Measurements from ENCODE around the gene CEACAM5.
"Not testable (repeated sequence)": the region's sequence is repeated elsewhere in the genome, so short reads cannot be mapped to it uniquely, and the experiment has no call there.

CEACAM5 gene

DNA sequence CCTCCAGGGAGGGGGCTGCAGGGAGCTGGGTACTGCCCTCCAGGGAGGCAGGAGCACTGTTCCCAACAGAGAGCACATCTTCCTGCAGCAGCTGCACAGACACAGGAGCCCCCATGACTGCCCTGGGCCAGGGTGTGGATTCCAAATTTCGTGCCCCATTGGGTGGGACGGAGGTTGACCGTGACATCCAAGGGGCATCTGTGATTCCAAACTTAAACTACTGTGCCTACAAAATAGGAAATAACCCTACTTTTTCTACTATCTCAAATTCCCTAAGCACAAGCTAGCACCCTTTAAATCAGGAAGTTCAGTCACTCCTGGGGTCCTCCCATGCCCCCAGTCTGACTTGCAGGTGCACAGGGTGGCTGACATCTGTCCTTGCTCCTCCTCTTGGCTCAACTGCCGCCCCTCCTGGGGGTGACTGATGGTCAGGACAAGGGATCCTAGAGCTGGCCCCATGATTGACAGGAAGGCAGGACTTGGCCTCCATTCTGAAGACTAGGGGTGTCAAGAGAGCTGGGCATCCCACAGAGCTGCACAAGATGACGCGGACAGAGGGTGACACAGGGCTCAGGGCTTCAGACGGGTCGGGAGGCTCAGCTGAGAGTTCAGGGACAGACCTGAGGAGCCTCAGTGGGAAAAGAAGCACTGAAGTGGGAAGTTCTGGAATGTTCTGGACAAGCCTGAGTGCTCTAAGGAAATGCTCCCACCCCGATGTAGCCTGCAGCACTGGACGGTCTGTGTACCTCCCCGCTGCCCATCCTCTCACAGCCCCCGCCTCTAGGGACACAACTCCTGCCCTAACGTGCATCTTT is 7.8 kb upstream of the CEACAM5 start:
- DNase-seq (ENCODE audit: low read depth): no peak

DNA sequence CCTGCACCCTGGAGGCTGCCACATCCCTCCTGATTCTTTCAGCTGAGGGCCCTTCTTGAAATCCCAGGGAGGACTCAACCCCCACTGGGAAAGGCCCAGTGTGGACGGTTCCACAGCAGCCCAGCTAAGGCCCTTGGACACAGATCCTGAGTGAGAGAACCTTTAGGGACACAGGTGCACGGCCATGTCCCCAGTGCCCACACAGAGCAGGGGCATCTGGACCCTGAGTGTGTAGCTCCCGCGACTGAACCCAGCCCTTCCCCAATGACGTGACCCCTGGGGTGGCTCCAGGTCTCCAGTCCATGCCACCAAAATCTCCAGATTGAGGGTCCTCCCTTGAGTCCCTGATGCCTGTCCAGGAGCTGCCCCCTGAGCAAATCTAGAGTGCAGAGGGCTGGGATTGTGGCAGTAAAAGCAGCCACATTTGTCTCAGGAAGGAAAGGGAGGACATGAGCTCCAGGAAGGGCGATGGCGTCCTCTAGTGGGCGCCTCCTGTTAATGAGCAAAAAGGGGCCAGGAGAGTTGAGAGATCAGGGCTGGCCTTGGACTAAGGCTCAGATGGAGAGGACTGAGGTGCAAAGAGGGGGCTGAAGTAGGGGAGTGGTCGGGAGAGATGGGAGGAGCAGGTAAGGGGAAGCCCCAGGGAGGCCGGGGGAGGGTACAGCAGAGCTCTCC is 6.9 kb upstream of the CEACAM5 start:
- no peak for DNase-seq (ENCODE audit: low read depth)

DNA sequence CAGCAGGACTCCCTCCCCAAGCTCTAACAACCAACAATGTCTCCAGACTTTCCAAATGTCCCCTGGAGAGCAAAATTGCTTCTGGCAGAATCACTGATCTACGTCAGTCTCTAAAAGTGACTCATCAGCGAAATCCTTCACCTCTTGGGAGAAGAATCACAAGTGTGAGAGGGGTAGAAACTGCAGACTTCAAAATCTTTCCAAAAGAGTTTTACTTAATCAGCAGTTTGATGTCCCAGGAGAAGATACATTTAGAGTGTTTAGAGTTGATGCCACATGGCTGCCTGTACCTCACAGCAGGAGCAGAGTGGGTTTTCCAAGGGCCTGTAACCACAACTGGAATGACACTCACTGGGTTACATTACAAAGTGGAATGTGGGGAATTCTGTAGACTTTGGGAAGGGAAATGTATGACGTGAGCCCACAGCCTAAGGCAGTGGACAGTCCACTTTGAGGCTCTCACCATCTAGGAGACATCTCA is 6.2 kb upstream of the CEACAM5 start:
- no peak for DNase-seq (ENCODE audit: low read depth)

DNA sequence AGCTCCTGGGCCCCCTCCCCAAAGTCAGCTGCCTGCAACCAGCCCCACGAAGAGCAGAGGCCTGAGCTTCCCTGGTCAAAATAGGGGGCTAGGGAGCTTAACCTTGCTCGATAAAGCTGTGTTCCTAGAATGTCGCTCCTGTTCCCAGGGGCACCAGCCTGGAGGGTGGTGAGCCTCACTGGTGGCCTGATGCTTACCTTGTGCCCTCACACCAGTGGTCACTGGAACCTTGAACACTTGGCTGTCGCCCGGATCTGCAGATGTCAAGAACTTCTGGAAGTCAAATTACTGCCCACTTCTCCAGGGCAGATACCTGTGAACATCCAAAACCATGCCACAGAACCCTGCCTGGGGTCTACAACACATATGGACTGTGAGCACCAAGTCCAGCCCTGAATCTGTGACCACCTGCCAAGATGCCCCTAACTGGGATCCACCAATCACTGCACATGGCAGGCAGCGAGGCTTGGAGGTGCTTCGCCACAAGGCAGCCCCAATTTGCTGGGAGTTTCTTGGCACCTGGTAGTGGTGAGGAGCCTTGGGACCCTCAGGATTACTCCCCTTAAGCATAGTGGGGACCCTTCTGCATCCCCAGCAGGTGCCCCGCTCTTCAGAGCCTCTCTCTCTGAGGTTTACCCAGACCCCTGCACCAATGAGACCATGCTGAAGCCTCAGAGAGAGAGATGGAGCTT is 4.7 kb upstream of the CEACAM5 start:
- DNase-seq (ENCODE audit: low read depth): no peak

DNA sequence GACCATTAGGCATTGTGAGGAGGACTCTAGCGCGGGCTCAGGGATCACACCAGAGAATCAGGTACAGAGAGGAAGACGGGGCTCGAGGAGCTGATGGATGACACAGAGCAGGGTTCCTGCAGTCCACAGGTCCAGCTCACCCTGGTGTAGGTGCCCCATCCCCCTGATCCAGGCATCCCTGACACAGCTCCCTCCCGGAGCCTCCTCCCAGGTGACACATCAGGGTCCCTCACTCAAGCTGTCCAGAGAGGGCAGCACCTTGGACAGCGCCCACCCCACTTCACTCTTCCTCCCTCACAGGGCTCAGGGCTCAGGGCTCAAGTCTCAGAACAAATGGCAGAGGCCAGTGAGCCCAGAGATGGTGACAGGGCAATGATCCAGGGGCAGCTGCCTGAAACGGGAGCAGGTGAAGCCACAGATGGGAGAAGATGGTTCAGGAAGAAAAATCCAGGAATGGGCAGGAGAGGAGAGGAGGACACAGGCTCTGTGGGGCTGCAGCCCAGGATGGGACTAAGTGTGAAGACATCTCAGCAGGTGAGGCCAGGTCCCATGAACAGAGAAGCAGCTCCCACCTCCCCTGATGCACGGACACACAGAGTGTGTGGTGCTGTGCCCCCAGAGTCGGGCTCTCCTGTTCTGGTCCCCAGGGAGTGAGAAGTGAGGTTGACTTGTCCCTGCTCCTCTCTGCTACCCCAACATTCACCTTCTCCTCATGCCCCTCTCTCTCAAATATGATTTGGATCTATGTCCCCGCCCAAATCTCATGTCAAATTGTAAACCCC is 2.8 kb upstream of the CEACAM5 start:
- DNase-seq (ENCODE audit: low read depth): no peak

DNA sequence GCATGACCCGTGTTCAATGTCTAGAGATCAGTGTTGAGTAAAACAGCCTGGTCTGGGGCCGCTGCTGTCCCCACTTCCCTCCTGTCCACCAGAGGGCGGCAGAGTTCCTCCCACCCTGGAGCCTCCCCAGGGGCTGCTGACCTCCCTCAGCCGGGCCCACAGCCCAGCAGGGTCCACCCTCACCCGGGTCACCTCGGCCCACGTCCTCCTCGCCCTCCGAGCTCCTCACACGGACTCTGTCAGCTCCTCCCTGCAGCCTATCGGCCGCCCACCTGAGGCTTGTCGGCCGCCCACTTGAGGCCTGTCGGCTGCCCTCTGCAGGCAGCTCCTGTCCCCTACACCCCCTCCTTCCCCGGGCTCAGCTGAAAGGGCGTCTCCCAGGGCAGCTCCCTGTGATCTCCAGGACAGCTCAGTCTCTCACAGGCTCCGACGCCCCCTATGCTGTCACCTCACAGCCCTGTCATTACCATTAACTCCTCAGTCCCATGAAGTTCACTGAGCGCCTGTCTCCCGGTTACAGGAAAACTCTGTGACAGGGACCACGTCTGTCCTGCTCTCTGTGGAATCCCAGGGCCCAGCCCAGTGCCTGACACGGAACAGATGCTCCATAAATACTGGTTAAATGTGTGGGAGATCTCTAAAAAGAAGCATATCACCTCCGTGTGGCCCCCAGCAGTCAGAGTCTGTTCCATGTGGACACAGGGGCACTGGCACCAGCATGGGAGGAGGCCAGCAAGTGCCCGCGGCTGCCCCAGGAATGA is 1.5 kb upstream of the CEACAM5 start:
- DNase-seq (ENCODE audit: low read depth): peak; percentile 46

DNA sequence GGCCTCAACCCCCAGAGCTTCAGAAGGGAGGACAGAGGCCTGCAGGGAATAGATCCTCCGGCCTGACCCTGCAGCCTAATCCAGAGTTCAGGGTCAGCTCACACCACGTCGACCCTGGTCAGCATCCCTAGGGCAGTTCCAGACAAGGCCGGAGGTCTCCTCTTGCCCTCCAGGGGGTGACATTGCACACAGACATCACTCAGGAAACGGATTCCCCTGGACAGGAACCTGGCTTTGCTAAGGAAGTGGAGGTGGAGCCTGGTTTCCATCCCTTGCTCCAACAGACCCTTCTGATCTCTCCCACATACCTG is 969 bp upstream of the CEACAM5 start:
- no peak for DNase-seq (ENCODE audit: low read depth)

DNA sequence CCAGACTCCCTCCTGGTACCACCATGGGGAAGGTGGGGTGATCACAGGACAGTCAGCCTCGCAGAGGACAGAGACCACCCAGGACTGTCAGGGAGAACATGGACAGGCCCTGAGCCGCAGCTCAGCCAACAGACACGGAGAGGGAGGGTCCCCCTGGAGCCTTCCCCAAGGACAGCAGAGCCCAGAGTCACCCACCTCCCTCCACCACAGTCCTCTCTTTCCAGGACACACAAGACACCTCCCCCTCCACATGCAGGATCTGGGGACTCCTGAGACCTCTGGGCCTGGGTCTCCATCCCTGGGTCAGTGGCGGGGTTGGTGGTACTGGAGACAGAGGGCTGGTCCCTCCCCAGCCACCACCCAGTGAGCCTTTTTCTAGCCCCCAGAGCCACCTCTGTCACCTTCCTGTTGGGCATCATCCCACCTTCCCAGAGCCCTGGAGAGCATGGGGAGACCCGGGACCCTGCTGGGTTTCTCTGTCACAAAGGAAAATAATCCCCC is 505 bp upstream of the CEACAM5 start:
- DNase-seq (ENCODE audit: low read depth): no peak

DNA sequence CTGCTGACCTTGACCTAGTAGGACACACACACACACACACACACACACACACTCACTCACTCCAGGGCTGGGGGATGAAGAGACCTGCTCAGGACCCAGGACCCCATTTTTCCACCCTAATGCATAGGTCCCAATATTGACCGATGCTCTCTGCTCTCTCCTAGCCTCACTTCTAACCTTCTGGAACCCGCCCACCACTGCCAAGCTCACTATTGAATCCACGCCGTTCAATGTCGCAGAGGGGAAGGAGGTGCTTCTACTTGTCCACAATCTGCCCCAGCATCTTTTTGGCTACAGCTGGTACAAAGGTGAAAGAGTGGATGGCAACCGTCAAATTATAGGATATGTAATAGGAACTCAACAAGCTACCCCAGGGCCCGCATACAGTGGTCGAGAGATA is 1.1 kb downstream of the CEACAM5 start:
- DNase-seq (ENCODE audit: low read depth): not testable (repeated sequence)

DNA sequence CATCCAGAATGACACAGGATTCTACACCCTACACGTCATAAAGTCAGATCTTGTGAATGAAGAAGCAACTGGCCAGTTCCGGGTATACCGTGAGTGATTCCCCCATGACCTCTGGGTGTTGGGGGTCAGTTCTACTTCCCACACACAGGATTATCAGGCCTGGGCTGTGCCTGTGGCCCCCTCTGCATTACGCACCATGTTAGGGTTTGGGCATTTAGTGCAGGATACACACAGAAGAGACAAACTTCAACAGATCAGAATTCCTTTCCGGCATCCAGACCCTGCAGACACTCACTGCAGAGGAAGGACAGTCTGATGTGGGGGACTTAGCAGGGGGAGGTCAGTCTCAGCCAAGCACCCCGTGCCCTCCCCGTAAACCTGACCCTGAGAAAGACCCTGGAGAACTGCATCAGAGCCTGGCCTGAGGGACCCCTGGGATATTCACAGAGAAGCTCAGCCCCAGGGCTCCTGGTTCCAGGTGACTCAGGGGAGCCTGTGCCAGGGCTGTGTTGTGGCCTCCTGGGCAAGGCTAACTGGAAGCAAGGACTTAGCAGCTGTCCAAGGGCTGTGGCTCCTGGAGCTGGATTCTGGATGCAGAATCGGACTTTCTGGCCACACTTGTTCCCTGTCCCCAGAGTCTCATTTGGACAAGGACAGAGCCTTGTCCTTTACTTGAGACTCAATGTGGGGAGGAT is 1.7 kb downstream of the CEACAM5 start:
- DNase-seq (ENCODE audit: low read depth): no peak

DNA sequence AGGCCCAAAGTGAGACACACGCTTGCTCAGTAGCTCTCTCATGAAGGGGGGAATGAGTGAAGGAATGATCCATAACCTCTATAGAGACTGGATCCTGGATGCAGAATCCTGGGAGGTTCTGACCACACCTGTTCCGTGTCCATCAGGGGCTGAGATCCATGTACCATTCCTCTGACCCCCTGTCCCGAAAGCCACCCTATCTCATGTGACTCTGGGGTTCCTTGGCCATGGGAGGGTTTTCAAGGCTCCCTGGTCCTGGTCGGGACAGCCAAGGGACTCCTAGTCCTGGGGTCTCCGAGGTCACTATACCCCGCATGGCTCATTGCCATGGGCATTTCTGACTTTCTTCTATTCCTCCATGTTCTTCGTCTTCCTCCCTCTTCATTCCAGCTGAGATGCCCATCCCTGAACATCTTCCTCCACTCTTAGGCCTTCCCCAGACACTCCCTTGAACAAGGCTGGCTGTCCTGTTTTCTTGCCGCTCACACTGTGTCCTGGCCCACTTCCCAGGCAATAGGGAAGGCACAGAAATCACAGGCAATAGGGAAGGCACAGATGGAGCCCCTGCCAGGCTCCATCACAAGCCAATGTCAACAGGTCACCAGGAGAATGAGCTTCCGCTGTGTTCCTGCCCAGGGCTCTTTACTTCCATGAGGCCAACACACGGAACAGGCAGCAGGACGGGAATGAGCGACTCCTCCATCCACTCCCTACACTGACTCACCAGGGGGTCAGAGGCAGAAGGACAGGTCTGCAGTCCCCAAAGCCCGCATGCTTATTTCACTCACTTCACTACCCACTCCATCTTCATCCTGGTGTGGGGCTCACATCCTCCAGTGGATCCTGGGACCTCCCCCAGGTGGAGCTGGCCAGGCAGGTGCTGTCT is 3.2 kb downstream of the CEACAM5 start:
- no peak for DNase-seq (ENCODE audit: low read depth)

DNA sequence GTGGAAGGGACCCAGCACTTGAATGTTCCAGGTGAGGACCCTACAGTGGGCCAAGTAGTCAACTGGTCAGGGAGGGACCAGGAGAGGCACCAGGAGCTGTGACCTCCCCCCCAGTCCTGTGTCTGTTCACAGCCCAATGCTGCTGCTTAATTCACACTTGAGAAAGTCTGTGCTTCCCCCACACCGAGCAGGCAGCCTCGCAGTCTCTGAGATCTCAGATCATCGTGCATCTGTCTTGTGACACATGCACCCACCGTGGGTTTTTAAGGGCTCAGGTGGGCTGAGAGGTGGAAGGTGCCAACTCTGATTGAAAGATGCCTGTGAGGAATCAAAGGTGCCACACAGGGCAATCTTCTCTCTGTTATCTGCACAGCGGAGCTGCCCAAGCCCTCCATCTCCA is 6.2 kb downstream of the CEACAM5 start:
- DNase-seq (ENCODE audit: low read depth): no peak

DNA sequence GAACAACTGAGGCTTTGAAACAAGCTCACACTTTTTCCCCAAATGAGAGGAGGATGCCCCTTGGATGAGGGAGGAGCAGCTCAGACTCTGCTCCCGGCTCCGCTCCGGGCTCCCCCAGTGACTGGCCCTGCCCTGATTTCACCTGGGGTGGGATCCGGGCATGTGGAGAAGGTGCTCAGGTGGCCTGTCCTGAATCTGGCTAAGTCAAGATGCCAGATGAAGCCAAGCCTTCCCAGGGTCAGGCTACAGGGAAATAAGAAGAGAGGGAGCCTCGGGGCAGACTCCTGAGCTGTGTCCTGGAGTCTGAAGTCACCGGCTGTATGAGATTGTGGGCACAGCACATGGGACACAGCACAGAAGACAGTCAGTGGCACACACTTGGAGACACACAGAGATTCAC is 10.3 kb downstream of the CEACAM5 start:
- DNase-seq (ENCODE audit: low read depth): no peak

DNA sequence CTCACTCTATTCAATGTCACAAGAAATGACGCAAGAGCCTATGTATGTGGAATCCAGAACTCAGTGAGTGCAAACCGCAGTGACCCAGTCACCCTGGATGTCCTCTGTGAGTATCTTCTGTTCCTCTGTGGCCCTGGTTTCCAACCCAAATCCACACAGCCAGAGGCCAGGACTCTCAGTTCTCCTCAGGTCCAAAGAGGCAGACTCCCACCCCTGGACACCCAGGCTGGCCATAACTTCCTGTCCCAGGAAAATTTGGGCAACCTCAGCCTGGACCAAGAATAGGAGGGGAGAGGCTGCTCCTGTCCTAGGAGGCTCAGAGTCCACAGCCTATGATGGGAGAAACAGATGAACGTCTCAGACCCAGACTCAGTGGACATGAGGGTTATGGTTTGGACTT is 11.7 kb downstream of the CEACAM5 start:
- DNase-seq (ENCODE audit: low read depth): no peak

DNA sequence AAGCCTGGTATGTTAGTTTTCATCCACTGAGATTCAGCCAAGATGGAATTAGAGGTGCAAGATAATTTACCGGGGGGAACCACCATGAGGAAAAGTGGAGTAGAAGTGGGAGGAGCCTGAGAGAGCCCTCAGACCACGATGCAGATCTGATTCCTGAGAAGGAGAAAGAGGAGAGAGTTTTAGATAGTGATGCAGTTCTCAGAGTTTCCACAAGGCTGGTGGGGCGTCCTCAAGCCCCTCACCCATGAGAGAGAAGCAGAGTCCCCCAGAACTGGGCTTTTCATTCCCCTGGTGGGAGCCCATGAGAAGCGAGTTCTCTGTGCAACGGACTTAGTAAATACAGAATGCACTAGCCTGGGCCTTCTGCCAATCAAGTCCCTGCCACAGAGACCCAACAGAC is 18.1 kb downstream of the CEACAM5 start:
- no peak for DNase-seq (ENCODE audit: low read depth)

DNA sequence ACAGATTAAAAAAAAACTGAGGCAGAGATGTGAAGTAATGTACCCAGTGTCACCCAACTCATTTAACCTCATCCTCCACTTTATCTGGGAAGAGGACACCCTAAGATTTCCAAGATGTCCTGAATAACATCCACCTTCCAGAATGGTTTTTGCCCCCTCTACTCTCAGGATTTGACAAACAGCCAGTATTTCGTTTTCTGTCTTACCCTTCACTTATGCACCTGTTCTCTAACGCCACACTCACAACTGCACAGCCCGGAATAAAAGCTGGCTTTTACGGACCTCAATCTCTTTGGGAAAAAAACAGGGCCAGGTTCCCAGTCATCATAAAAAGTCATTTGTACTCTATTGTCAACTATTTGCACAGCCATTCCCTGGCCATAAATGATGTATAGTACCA is 25.7 kb downstream of the CEACAM5 start:
- DNase-seq (ENCODE audit: low read depth): no peak

DNA sequence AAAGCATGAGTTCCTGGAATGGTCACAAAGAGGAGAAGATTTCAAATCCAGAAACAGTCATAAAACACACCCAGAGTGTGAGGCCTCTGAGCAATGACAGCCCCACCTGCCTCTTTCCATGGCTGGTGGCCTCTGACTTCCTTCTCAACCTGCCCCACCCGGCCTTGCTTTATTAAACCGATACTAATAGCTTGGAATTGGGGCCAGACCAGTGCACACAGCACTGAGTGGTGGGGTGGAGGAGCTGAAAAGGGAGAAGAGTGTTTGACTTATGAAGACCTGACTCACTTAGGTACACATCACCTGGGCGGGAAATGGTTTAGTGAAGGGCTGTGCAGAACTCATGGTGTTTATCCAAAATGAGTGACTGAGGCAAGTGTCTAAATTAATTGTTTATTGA is 26.2 kb downstream of the CEACAM5 start:
- no peak for DNase-seq (ENCODE audit: low read depth)

DNA sequence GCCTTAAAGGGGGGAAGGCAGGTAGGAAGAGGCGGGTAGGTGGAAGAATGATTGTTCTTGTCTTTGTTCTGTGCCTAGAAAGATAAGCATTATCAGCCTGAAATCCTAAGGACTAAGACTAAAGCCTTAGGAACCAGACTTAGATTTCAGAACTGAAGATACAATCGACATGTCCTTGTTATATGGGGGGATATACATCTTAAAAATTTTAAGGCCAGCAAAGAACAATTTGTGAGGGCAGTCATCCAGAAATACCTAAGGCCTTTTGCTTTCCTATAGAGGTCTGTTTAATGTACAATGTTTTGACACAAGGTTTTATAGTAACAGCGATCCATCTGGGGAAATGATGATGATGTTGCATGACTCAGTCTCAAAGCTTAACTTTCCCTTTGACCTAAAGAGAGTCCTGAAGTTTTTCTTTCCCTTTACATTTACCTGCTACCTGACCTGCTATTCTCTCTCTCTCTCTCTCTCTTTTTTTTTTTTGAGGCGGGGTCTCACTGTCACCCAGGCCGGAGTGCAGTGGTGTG is 26.7 kb downstream of the CEACAM5 start:
- no peak for DNase-seq (ENCODE audit: low read depth)

DNA sequence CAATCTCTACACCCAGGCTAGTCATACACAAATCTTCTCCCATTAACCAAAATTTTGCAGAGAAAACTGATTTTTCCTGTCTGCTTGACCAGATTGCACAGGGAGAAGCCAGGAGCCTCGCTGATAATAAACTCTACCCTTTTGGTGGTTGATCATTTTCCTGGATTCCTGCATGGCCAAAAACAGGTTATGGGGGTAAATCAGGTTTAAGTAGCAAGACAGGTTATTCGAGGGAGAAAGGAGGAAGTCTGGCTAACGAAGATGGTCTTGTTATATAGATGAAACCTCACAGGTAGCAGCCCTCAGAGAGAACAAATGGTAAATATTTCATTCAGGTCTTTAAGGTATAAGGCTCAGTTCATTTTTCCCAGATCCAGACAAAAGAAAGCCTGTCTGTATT is 30.9 kb downstream of the CEACAM5 start:
- DNase-seq (ENCODE audit: low read depth): no peak
